Astrocyte of the cerebellum (primary cell): ENCODE measurements around the gene LUM.
A peak's percentile ranks its signal among the peaks of the same experiment; 100 is the strongest.

Source experiments
- DNase-seq: peaks from one replicate; pipeline ENCODE4 v3.0.0-alpha.2; 2011; ENCODE audit warnings: low read depth
- H3K4me3 ChIP-seq: 2 replicates; pipeline ENCODE4 v1.5.1; 2011; ENCODE audit warnings: mild to moderate bottlenecking, low read depth, low read length, moderate library complexity
- in situ Hi-C: cut with HindIII; loops from 2 replicates; pipeline ENCODE4 v1.10.0; 2017; ENCODE audit warnings: low sequenced_read_pairs
- TF ChIP-seq, protein P1 (sequence below): IDR thresholded peaks from 2 replicates; pipeline ENCODE4 v1.5.1; 2012; ENCODE audit warnings: low read length, low read depth, moderate library complexity, mild to moderate bottlenecking; ENCODE audit errors: missing control alignments

Gene LUM

DNA sequence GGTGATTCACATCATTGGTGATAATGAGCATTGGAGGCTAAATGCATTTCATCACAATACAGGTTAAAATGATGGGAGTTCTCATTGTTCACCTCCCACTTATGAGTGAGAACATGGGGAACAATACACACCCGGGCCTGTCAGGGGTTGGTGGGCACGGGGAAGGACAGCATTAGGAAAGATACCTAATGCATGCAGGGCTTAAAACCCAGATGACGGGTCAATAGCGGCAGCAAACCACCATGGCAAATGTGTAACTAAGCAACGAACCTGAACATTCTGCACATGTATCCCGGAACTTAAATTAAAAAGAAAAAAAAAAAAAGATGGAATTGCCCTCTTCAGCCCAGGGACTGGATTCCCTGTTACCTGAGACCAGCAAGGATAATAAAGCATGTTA lies 2.3 kb upstream of the LUM start:
- no peak overlapping the region for H3K4me3 ChIP-seq
- TF ChIP-seq, protein P1, sequence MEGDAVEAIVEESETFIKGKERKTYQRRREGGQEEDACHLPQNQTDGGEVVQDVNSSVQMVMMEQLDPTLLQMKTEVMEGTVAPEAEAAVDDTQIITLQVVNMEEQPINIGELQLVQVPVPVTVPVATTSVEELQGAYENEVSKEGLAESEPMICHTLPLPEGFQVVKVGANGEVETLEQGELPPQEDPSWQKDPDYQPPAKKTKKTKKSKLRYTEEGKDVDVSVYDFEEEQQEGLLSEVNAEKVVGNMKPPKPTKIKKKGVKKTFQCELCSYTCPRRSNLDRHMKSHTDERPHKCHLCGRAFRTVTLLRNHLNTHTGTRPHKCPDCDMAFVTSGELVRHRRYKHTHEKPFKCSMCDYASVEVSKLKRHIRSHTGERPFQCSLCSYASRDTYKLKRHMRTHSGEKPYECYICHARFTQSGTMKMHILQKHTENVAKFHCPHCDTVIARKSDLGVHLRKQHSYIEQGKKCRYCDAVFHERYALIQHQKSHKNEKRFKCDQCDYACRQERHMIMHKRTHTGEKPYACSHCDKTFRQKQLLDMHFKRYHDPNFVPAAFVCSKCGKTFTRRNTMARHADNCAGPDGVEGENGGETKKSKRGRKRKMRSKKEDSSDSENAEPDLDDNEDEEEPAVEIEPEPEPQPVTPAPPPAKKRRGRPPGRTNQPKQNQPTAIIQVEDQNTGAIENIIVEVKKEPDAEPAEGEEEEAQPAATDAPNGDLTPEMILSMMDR, result no peak
- in situ Hi-C loops, result no loop called here
- no peak for DNase-seq

DNA sequence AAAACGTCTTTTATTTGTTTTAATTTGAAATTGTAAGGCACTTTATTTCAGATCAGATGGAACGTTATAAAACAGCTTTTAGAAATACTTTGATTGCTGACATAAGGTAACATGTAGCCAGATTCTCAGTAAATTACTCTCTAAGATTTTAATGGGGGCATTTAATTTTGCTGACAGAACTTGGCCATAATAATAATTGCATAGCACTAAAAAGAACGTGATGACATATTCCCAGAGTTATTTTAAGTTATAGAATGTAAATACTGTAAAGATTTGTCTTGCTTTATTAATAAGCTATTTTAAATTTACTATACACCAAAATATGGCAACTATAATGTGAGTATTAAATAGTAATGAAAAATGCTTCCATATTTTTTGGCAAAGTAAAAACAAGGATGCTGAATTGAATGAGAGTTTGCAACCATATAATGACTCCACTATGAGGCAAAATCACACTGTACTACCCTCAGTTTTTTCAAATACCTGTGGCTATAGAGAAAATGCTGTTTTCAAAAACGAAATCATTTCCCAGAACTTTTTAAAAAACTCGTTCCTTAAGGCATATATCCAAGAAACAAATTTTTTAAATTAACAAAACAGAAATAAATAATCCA lies 876 bp downstream of the LUM start:
- H3K4me3 ChIP-seq, result no peak overlapping the region
- in situ Hi-C loops, result no loop called here

DNA sequence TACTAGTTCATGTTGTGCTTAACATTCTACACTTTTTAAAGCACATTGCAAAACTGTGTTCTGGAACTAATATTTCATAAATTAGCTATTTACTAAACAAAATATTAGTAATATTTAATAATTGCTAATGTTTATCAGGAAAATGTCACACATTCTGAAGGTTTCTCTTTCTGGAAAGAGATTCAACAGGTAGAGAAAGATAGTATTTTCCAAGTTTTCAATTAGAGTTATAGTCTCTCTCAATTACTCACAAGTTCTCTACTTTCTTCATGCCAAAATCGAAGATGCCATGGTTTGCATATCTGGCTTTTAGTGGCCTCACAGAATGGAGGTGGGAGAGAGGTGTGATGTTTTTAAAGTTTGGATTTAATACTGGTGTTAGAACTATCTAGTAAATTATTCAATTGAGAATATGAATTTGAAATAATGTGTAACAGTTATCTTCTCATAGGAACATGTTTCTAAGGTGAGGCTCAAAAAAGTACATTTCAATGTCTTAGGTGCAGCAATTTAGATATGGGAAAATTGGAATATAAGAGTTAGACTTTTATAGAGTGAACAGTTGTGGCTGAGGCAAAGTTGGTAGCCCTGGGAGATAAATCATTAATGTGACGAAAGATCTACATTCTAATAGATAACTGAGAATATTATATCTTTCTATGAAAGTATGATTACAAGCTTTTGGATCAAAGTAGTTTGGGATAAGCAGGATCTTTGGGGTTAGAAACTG lies 1.5 kb downstream of the LUM start:
- TF ChIP-seq, protein P1, result no peak
- no peak for DNase-seq
- no peak overlapping the region for H3K4me3 ChIP-seq
- in situ Hi-C loops, result no loop called here

More for the DNA sequence above, 876 bp downstream of the LUM start:
- no peak for DNase-seq
- TF ChIP-seq, protein P1, result no peak

DNA sequence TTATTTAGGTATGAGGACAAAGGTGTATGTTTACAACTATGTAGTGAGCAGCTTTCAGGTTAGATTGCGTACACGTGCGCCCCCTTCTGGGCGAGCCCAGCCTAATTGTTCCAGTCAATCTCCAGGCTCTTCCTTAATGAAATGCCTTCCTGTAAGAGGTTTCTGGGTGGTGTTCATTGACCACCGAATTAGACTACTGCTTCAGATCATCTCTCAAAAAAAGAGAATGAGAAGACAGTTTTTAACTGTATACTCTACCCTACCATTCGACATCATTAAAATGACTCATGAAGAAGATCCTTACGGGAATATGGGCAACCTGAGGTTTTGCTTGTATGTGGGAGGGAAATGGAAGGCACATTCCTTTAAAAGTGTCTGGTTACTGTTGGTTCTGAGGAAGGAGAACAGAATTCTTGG lies 2.1 kb downstream of the LUM start:
- H3K4me3 ChIP-seq, result no peak overlapping the region
- TF ChIP-seq, protein P1, result peak; percentile 63
- DNase-seq, result no peak
- in situ Hi-C loops, result no loop called here

DNA sequence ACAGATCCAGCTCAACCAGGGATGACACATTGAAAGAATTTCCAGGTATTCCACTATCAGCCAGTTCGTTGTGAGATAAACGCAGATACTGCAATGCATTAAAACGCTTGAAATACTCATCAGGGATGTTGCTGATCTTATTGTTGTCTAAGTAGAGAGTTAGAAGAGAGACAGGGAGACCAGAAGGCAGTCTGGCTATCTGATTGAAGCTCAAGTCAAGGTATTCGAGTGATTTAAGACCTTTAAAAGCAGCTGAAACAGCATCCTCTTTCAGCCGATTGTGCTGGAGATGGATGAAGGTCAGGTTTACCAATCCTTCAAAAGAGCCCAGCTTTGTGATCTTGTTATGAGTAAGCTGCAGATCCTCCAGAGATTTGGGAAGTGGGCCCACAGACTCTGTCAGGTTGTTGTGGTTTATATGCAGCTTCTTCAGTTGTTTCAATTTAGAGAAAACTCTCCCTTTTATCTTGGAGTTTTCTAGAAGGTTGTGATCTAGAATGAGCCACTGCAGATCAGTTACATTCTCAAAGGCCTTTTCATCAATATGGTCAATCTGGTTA lies 3.0 kb downstream of the LUM start:
- H3K4me3 ChIP-seq, result no peak overlapping the region
- in situ Hi-C loops, result no loop called here
- DNase-seq, result no peak
- TF ChIP-seq, protein P1, result no peak

DNA sequence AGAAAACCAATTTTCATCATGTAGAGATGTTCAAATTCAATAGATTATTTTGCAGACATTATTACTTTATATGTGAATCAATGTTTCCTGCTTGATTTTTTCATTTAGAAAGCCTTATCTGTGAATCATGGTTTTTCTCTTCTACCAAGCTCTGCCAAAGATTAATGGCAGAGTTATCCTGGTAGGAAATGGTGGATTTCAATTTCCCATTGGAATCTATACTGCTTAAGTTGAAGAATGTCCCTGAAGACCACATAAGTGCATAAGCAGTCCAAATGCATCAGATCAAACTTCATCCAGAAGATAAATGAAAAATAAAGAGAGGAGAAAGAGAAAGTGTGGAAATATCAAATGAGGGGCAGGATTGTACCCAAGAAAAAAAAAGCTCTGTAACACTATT lies 5.0 kb downstream of the LUM start:
- in situ Hi-C loops, result no loop called here
- no peak for DNase-seq
- no peak overlapping the region for H3K4me3 ChIP-seq
- TF ChIP-seq, protein P1, result no peak
